ENCODE measurements around the gene ZDHHC17.

Gene ZDHHC17

GRCh38 chr12:76799362-76799761 lies 35.4 kb downstream of the ZDHHC17 start:
- no peak overlapping the region for H2AFZ ChIP-seq (ENCODE audit: low read depth, low read length)
- H3K14ac ChIP-seq (ENCODE audit: low read length in 2 of 2) = no peak overlapping the region
- DNase-seq = no peak
- no peak overlapping the region for H3K4ac ChIP-seq (ENCODE audit: low read depth in 1 of 2, low read length in 2 of 2)
- H3K27ac ChIP-seq (ENCODE audit: low read length, poor library complexity, severe bottlenecking) = no peak overlapping the region
- H2AK5ac ChIP-seq (ENCODE audit: low read length, severe bottlenecking) = no peak overlapping the region
- H3K9me3 ChIP-seq (ENCODE audit: control insufficient read depth, low read length) = peaks cover 10% of the 10 kb centered on the region
- no peak overlapping the region for H2BK5ac ChIP-seq (ENCODE audit: low read depth, low read length, poor library complexity, severe bottlenecking)
- H4K91ac ChIP-seq (ENCODE audit: low read length) = no peak overlapping the region
- no peak overlapping the region for H3K18ac ChIP-seq (ENCODE audit: low read depth in 1 of 2, low read length in 2 of 2)
- H3K4me1 ChIP-seq (ENCODE audit: control insufficient read depth, insufficient read depth, low read depth, low read length) = no peaks in the 10 kb centered on the region
- WGBS = 95% methylated on average over 2 of the region's 2 CpGs
- H3K9ac ChIP-seq (ENCODE audit: low read length) = no peak overlapping the region
- no peak overlapping the region for H3K4me3 ChIP-seq (ENCODE audit: insufficient read depth in 1 of 2, low read depth in 1 of 2, low read length in 2 of 2)
- H4K8ac ChIP-seq (ENCODE audit: low read length) = no peak overlapping the region
- peaks cover 18% of the 10 kb centered on the region for H3K79me1 ChIP-seq (replicated peaks; ENCODE audit: low read length, poor library complexity, severe bottlenecking)
- H2BK120ac ChIP-seq (ENCODE audit: low read depth, low read length) = no peak overlapping the region
- H3K27me3 ChIP-seq (ENCODE audit: control insufficient read depth in 1 of 2, insufficient read depth in 1 of 2, low read length in 2 of 2) = no peaks in the 10 kb centered on the region
- H2BK12ac ChIP-seq (ENCODE audit: low read length in 2 of 2) = no peak overlapping the region
- H2BK15ac ChIP-seq (ENCODE audit: low read depth, poor library complexity, severe bottlenecking) = no peak overlapping the region
- H3K4me2 ChIP-seq (ENCODE audit: low read length, poor library complexity, severe bottlenecking) = no peak overlapping the region
- H3K23ac ChIP-seq (ENCODE audit: low read length in 2 of 2) = no peak overlapping the region
- H3K36me3 ChIP-seq (ENCODE audit: control insufficient read depth in 1 of 2, insufficient read depth in 2 of 2, low read depth in 1 of 2, low read length in 2 of 2) = peaks cover 7 to 49% of the 10 kb centered on the region in 2 experiments

GRCh38 chr12:76802060-76802459 lies 38.1 kb downstream of the ZDHHC17 start:
- H2BK12ac ChIP-seq (ENCODE audit: low read length in 2 of 2) = no peak overlapping the region

GRCh38 chr12:76804435-76804976 lies 40.6 kb downstream of the ZDHHC17 start:
- Histone ChIP-seq H3K4ac (ENCODE audit: low read depth in 1 of 2, low read length in 2 of 2) (no peak overlapping the region), H2BK5ac (ENCODE audit: low read depth, low read length, poor library complexity, severe bottlenecking) (no peak overlapping the region), H3K23ac (ENCODE audit: low read length in 2 of 2) (no peak overlapping the region), H4K8ac (ENCODE audit: low read length) (no peak overlapping the region), H2AK5ac (ENCODE audit: low read length, severe bottlenecking) (no peak overlapping the region), H2BK12ac (ENCODE audit: low read length in 2 of 2) (no peak overlapping the region), H3K27ac (ENCODE audit: low read length, poor library complexity, severe bottlenecking) (no peak overlapping the region), H3K9ac (ENCODE audit: low read length) (no peak overlapping the region), H3K14ac (ENCODE audit: low read length in 2 of 2) (no peak overlapping the region), H3K4me2 (ENCODE audit: low read length, poor library complexity, severe bottlenecking) (no peak overlapping the region), H4K91ac (ENCODE audit: low read length) (no peak overlapping the region), H3K79me1 (replicated peaks; ENCODE audit: low read length, poor library complexity, severe bottlenecking) (peaks cover 20% of the 10 kb centered on the region), H3K4me1 (ENCODE audit: control insufficient read depth, insufficient read depth, low read depth, low read length) (no peaks in the 10 kb centered on the region), H2BK120ac (ENCODE audit: low read depth, low read length) (no peak overlapping the region), H3K27me3 (ENCODE audit: control insufficient read depth in 1 of 2, insufficient read depth in 1 of 2, low read length in 2 of 2) (no peaks in the 10 kb centered on the region), H3K9me3 (ENCODE audit: control insufficient read depth, low read length) (peaks cover 10% of the 10 kb centered on the region), H2BK15ac (ENCODE audit: low read depth, poor library complexity, severe bottlenecking) (no peak overlapping the region), H3K18ac (ENCODE audit: low read depth in 1 of 2, low read length in 2 of 2) (no peak overlapping the region), H3K4me3 (ENCODE audit: insufficient read depth in 1 of 2, low read depth in 1 of 2, low read length in 2 of 2) (no peak overlapping the region), H3K36me3 (ENCODE audit: control insufficient read depth in 1 of 2, insufficient read depth in 2 of 2, low read depth in 1 of 2, low read length in 2 of 2) (peaks cover 10 to 68% of the 10 kb centered on the region in 2 experiments), H2AFZ (ENCODE audit: low read depth, low read length) (no peak overlapping the region)
- no peak for DNase-seq
- 97% methylated on average over 6 of the region's 8 CpGs for WGBS

More at GRCh38 chr12:76802060-76802459, 38.1 kb downstream of the ZDHHC17 start:
- peaks cover 10% of the 10 kb centered on the region for H3K9me3 ChIP-seq (ENCODE audit: control insufficient read depth, low read length)
- H3K23ac ChIP-seq (ENCODE audit: low read length in 2 of 2) = no peak overlapping the region
- DNase-seq = no peak
- no peak overlapping the region for H2AFZ ChIP-seq (ENCODE audit: low read depth, low read length)
- no peak overlapping the region for H3K4me3 ChIP-seq (ENCODE audit: insufficient read depth in 1 of 2, low read depth in 1 of 2, low read length in 2 of 2)
- no peak overlapping the region for H2BK15ac ChIP-seq (ENCODE audit: low read depth, poor library complexity, severe bottlenecking)
- peaks cover 24% of the 10 kb centered on the region for H3K79me1 ChIP-seq (replicated peaks; ENCODE audit: low read length, poor library complexity, severe bottlenecking)
- H3K27me3 ChIP-seq (ENCODE audit: control insufficient read depth in 1 of 2, insufficient read depth in 1 of 2, low read length in 2 of 2) = no peaks in the 10 kb centered on the region
- H2AK5ac ChIP-seq (ENCODE audit: low read length, severe bottlenecking) = no peak overlapping the region
- no peak overlapping the region for H3K18ac ChIP-seq (ENCODE audit: low read depth in 1 of 2, low read length in 2 of 2)
- no peak overlapping the region for H2BK120ac ChIP-seq (ENCODE audit: low read depth, low read length)
- H4K8ac ChIP-seq (ENCODE audit: low read length) = no peak overlapping the region
- no peak overlapping the region for H4K91ac ChIP-seq (ENCODE audit: low read length)
- peaks cover 14 to 69% of the 10 kb centered on the region in 2 experiments for H3K36me3 ChIP-seq (ENCODE audit: control insufficient read depth in 1 of 2, insufficient read depth in 2 of 2, low read depth in 1 of 2, low read length in 2 of 2)
- H2BK5ac ChIP-seq (ENCODE audit: low read depth, low read length, poor library complexity, severe bottlenecking) = peak overlapping the region; percentile 8
- H3K9ac ChIP-seq (ENCODE audit: low read length) = no peak overlapping the region
- H3K4me1 ChIP-seq (ENCODE audit: control insufficient read depth, insufficient read depth, low read depth, low read length) = no peaks in the 10 kb centered on the region
- H3K14ac ChIP-seq (ENCODE audit: low read length in 2 of 2) = no peak overlapping the region
- no peak overlapping the region for H3K4ac ChIP-seq (ENCODE audit: low read depth in 1 of 2, low read length in 2 of 2)
- WGBS = 100% methylated on average over 2 of the region's 3 CpGs
- no peak overlapping the region for H3K27ac ChIP-seq (ENCODE audit: low read length, poor library complexity, severe bottlenecking)
- no peak overlapping the region for H3K4me2 ChIP-seq (ENCODE audit: low read length, poor library complexity, severe bottlenecking)

- WGBS = 83% methylated on average over 5 of the region's 6 CpGs
- no peak overlapping the region for H2BK12ac ChIP-seq (ENCODE audit: low read length in 2 of 2)
- no peak overlapping the region for H3K9ac ChIP-seq (ENCODE audit: low read length)
- no peaks in the 10 kb centered on the region for H3K27me3 ChIP-seq (ENCODE audit: control insufficient read depth in 1 of 2, insufficient read depth in 1 of 2, low read length in 2 of 2)
- no peak overlapping the region for H3K14ac ChIP-seq (ENCODE audit: low read length in 2 of 2)
- no peak overlapping the region for H2AK5ac ChIP-seq (ENCODE audit: low read length, severe bottlenecking)
- no peak for DNase-seq
- H3K27ac ChIP-seq (ENCODE audit: low read length, poor library complexity, severe bottlenecking) = no peak overlapping the region
- H3K4me2 ChIP-seq (ENCODE audit: low read length, poor library complexity, severe bottlenecking) = no peak overlapping the region
- H2BK5ac ChIP-seq (ENCODE audit: low read depth, low read length, poor library complexity, severe bottlenecking) = peak overlapping the region; percentile 57
- peaks cover 9 to 84% of the 10 kb centered on the region in 2 experiments for H3K36me3 ChIP-seq (ENCODE audit: control insufficient read depth in 1 of 2, insufficient read depth in 2 of 2, low read depth in 1 of 2, low read length in 2 of 2)
- H4K91ac ChIP-seq (ENCODE audit: low read length) = no peak overlapping the region
- no peak overlapping the region for H2BK120ac ChIP-seq (ENCODE audit: low read depth, low read length)
- H3K4me1 ChIP-seq (ENCODE audit: control insufficient read depth, insufficient read depth, low read depth, low read length) = no peaks in the 10 kb centered on the region
- peaks cover 8% of the 10 kb centered on the region for H3K79me1 ChIP-seq (replicated peaks; ENCODE audit: low read length, poor library complexity, severe bottlenecking)
- no peak overlapping the region for H2AFZ ChIP-seq (ENCODE audit: low read depth, low read length)
- H3K4me3 ChIP-seq (ENCODE audit: insufficient read depth in 1 of 2, low read depth in 1 of 2, low read length in 2 of 2) = no peak overlapping the region
- H3K4ac ChIP-seq (ENCODE audit: low read depth in 1 of 2, low read length in 2 of 2) = no peak overlapping the region
- no peak overlapping the region for H3K18ac ChIP-seq (ENCODE audit: low read depth in 1 of 2, low read length in 2 of 2)
- H2BK15ac ChIP-seq (ENCODE audit: low read depth, poor library complexity, severe bottlenecking) = no peak overlapping the region
- no peaks in the 10 kb centered on the region for H3K9me3 ChIP-seq (ENCODE audit: control insufficient read depth, low read length)
- no peak overlapping the region for H4K8ac ChIP-seq (ENCODE audit: low read length)
- no peak overlapping the region for H3K23ac ChIP-seq (ENCODE audit: low read length in 2 of 2)
These were observed 46.9 kb downstream of the ZDHHC17 start for GRCh38 chr12:76810671-76811419.
